Measurements from ENCODE around the gene EEFSEC.

GRCh38 chr3:128432301-128432970, 279.2 kb downstream of the EEFSEC start:
- TF ChIP-seq POLR2AphosphoS5 (IDR thresholded peaks at IDR 0.05; ENCODE audit: low read depth, low read length): no peak
- TF ChIP-seq POLR2A (IDR thresholded peaks at IDR 0.05; ENCODE audit: low read depth, low read length): no peak

All from GM12892 (cell line).